Fibroblast of skin of left quadriceps (primary cell): Measurements from ENCODE around the gene ARID3A.

ENCODE experiments used
- DNase-seq, 2 experiments: peaks; one replicate each; pipeline ENCODE4 v3.0.0-alpha.2; 2013; ENCODE audit warnings: low read depth in 2 of 2

Gene ARID3A

DNA sequence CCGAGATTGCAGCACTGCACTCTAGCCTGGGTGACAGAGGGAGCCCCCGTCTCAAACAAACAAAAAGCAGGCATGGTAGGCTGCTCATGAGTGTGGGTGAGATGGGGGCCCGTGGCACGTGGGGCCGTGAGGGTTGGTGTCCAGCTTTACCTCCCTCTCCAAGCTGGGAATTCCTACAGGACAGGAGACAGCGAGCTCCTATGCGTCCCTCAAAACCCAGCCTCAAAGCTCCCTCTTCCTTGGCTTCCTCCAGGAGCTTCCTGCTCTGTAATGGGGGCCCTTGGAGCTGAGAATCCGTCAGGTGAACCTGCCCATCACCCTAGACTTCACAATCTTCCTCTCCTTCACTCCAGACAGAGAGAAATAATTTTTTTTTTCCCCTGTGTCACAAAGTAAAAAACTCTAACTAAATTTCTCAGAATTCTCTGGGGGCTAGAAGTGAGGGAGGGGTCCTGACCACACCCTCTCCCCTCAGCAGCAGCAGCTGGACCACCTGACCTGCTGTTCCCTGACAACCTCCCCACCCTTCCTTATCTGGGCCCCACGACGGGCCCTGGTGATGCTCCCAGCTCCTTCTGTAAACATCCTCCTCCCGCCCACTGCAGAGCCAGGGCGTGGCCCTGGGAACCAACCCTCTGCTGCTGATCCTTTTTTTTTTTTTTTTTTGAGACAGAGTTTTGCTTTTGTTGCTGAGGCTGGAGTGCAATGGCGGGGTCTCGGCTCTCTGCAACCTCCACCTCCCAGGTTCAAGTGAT lies 36.2 kb downstream of the ARID3A start:
- no peak for DNase-seq

DNA sequence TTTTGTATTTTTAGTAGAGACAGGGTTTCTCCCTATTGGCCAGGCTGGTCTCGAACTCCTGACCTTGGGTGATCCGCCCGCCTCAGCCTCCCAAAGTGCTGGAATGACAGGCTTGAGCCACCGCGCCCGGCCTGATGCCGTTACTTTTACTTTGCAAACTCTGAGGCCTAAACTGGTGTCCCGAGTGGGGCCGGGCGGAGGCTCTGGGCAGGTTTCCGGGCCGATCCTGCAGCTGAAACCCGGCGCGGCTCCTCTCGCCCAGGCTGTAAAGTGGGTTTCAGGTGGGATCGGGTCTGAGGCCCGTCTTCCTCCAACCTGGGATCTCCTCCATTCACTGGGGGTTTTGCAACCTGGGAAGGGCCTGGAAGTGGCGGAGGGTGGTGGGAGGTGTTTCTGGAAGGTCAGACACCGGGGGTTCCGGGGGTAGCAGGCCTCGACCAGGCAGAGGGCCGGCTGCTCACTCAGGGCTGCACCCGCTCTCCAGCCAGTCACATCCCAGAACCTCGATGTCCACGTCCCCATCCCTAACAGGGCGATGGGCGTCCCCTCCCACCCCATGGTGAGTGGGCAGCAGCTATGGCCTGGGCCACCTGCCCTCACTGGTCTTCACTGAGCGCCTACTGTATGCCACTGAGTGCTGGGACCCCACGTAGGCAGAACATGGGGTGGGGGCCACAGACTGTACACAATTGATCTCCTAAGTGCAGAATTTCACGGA lies 37.0 kb downstream of the ARID3A start:
- no peak for DNase-seq

DNA sequence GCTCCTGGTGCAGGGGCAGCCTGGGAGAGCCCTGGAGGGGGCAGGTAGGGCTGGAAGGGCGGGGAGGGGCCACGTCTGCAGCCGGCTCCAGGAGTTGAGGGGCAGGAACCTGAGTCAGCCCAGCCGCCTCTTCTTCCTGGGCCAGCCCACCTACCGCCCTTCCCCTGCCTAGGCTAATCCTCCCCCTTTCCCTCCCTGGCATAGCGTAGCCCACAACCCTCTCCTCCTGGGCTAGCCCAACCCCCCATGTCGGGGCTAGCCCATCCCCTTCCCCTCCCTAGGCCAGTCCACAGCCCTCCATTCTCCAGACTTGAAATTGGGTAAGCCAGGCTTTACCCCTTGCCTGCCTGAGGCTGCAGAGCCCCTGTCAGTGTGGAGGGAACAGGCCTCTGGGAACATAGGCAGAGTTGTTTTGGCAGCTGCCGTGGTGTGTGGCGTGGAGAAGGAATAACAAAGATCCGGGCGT lies 37.7 kb downstream of the ARID3A start:
- DNase-seq = no peak

DNA sequence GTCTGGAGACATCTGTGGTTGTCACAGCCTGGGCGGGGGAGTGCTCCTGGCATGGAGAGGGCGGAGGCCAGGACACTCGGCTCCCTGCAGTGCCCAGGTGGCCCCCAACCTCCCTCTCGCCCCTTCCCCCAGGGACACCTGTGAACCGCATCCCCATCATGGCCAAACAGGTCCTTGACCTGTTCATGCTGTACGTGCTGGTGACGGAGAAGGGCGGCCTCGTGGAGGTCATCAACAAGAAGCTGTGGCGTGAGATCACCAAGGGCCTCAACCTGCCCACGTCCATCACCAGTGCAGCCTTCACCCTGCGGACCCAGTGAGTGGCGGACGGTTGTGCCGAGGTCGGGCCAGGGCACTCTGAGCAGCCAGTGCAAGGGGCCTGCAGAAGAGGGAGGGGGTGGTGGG lies 38.3 kb downstream of the ARID3A start:
- no peak for DNase-seq

DNA sequence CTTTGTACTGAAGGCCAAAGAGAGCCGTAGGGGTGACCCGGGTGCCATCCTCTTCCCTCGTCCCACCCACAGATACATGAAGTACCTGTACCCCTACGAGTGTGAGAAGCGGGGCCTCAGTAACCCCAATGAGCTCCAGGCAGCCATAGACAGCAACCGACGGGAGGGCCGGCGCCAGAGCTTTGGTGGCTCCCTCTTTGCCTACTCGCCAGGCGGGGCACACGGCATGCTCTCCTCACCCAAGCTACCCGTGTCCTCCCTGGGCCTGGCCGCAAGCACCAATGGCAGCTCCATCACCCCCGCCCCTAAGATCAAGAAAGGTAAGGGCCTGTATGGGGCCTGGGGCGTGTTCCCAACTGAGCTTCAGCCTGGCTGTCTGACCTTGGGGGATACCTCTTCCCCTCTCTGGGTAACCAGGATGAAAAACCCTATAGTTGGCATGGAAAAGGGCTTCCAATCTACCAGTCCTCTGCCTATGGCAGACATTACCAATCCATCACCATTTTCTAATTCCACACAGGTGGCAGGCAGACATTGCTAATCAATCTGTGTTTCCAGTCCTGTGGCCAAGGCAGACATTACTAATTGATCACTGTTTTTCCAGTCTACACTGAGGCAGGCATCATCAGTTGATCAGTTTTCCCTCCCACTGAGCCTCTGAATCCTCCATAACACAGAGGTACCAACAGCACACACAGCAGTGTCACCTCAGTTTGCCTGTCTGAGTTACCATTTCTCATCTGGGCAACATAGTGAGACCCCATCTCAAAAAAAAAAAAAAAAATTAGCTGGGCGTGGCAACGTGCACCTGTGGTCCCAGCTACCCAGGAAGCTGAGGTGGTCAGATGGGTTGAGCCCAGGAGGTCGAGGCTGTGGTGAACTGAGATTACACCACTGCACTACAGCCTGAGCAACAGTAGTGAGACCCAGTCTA lies 39.2 kb downstream of the ARID3A start:
- DNase-seq = no peak

DNA sequence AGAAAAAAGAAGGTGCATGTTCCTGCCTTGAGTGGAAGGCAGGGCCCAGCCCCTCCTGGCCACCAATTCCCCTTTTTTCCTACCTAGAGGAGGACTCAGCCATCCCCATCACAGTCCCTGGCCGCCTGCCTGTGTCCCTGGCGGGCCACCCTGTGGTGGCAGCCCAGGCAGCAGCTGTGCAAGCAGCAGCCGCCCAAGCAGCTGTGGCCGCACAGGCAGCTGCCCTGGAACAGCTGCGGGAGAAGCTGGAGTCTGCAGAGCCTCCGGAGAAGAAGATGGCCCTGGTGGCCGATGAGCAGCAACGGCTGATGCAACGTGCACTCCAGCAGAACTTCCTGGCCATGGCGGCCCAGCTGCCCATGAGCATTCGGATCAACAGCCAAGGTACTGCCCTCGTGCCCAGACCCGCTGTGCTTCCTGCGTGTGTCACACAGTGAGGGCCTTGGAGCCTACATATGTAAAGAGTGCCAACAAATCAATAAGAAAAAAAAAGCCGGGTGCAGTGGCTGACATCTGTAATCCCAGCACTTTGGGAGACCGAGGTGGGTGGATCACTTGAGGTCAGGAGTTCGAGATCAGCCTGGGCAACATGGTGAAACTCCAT lies 40.8 kb downstream of the ARID3A start:
- no peak for DNase-seq

DNA sequence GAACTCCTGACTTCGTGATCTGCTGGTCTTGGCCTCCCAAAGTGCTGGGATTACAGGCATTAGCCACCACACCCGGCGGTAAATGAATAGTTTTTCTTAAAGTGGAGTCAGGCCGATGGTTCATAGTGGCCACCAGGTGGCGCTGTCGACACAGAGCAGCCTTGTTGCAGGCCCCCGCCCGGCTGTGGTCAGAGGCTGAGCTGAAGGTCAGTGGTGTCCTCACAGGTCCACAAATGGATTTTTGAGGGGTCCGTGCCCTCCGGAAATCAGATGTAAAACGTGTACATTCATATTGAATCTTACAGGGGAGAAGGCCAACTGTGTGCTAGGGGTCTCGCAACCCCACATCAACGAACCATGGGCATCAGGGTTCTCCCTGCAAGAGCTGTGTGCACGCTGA lies 44.9 kb downstream of the ARID3A start:
- DNase-seq = no peak

DNA sequence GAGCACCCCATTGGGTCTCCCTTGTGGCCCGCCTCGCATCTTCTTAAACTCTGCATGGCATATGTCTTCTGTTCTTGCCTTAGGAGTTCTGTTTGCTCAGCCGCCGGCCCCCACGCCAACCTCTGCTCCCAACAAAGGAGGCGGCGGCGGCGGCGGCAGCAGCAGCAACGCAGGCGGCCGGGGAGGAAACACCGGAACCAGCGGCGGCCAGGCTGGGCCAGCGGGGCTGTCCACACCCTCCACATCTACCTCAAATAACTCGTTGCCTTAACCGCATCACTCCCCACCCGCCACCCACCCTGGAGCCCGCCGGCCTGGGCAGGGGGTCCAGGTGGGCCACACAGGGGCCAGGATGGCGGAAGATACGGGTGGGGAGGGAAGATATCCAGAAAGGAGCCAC lies 46.0 kb downstream of the ARID3A start:
- no peak for DNase-seq

DNA sequence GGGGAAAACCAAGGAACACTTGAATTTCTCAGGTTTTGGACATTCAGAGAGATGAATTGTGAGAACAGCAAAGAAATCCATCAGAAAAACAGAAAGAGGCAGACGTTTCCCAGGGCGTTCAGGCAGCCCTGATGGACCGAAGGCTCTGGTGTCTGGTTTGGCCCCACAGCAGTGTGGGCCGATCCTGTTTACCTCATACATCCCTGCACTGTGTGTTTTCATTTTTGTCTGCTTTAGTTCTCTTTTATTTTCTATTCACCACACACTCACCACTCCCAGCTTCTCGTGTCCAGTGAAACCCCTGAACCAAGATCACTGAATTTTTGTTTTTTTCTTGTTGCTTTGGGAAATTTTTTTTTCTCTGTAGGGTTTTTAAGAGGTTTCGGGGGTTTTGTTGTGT lies 46.4 kb downstream of the ARID3A start:
- DNase-seq = no peak

DNA sequence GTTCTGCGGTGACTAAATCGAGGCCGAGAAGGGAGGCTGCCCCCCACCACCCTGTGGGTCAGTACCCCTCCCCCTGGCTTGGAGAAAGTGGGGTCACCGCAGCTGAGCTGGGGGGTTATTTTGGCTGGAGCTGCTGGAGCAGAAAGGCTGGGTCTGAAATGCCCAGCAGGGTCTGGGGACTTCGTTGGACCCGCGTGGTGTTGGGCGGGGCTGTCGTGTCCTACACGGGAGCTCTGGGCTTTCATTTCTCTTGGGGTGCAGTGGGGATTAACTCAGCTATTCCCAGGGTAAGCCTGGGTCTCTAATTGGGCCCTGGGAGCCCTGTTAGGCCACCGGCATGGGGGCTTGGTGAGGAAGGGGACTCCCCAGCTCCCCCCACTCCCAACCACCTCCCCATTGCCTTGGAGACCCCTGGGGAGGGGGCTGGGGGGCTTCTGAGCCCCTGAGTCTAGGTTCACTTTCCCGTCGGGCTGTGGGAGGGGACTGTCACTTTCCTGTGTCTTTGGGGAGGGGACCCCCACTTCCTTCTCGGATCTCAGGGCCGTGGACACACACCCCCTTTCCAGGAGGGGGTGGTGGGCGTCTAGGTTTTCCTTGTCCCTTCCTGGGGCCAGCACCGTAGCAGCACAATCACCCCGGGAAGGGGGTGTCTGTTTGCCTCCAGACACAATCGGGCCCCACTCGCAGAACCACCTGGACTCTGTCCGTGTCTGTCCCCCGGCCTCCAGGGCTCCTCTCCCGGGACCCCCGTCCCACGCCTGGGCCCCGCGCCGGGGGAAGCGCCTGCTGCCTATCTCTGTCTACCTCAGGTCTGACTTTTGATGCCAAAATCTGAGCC lies 48.1 kb downstream of the ARID3A start:
- no peak for DNase-seq

DNA sequence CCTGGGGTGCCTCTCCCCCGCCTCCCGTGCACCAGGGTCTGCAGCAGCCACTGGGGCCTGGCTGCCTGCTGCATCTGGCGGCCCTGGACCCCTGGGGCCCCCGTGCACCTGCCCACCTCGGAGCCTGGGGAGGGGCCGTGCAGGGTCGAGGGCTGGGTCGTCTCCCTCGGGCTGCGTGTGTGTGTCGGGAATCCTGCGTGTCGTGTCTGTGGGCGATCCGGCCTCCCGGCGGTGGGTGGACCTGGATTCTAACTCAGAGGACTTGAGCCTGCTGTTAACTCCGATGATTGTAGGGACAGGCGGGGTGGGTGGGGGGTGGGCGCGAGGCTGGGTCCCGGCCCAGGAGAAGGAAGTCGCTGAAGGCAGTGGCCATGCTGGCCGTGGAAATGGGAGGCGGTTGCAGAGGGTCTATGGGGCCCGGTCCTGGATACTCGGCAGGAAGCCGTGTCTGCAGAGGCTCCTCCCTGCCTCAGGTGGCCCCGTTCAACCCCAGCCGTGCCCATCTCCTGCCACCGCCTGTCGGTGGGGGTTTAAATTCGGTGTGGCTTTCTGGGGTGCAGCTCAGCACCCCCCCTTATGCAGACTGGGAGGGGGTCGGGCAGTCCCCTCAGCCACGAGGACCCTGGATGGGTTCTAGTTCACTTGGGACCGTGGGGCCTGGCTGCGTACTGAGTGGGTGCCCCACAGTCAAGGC lies 48.9 kb downstream of the ARID3A start:
- DNase-seq = no peak

DNA sequence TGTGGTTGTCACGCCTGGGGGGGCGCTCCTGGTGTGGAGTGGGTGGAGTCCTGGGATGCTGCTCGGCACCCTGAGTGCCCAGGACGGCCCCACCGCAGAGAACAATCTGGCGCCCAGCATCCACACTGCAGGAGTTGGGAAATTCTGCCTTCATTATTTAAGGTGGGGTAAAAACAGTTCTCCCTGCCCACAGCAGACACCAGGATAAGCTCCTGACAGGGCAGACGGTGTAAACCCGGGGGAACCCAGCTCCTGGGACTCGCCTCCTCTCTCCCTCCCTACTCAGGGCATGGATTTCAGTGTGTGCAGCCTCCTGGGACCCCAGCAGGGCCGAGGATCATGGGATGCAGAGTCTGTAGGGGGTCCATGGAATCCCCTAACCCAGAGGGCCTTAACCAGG lies 50.6 kb downstream of the ARID3A start:
- DNase-seq = no peak

DNA sequence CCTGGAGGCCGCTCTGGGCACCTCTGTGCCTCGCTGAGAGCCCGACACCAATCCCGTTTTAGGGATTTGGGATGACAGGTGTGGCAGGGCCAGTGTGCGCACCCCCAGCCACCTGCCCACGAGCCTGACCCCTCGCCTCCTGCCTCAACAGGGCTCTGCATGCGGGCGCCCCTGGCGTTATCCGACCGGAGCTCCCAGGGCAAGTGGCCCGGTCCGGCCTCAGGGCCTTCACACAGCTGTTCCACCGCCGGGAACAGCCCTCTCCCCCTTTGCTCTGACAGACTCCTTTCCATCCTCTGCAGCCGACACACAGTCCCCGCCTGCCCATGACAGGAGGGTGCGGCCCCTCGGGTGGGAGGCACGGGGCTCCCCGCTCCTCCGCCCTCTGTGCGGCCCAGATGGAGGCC lies 51.2 kb downstream of the ARID3A start:
- no peak for DNase-seq

DNA sequence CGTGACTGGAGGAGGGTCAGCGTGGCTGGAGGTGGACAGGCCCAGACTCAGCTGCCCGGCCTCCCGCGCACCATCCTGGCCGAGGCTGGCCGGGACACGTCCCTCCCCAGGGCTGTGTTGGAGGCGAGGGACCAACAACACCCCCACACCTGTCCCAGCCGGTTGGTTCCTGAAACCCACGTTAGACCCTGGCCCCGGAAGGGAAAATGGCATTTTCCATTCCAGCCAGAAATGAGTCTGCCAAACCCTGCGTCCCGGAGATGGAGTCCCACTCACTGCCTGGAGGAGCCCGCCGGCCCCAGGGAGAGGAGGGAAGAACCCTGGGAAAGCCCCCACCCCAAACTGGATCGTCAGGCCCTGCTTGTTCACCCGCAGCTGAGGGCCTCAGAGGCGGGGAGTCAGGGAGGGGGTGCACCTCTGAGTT lies 53.5 kb downstream of the ARID3A start:
- DNase-seq = no peak

DNA sequence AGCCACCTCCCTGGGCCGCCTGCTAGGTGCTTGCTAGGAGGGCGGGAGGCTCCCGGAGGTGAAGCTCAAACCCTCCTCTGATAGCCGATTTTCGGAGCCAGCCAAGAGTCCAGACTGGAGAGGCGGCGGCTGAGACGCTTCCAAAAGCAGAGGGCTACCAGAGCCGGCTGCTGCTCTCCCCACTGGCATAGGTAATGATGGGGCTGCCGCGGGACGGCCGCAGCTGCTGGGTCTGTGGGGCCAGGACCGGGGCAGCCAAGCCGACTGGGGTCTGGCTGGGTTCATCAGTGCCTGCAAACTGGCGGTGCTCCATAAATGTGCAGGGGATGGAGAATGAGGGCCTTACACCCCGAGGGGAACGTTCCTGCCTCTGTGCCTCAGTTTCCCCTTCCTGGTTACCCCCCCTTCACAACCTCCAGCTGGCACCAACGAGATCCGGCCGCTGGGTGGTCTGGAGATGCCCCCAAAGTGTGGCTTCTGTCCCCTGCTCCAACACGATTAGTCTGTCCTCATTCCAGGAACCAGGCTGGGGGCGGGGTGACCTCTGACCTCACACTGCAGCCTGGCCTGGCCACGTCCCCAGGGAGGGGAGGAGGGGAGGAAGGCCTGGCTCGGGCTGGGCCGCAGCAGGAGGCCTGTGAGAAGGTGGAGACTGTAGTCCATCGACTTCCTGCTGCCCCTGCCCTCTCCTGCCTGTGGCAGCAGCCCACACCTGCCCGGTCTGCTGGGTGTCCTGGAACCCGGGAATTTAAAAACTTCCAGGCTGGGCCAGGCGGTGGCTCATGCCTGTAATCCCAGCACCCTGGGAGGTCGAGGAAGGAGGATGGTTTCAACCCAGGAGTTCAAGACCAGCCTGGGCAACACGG lies 54.5 kb downstream of the ARID3A start:
- DNase-seq = no peak

DNA sequence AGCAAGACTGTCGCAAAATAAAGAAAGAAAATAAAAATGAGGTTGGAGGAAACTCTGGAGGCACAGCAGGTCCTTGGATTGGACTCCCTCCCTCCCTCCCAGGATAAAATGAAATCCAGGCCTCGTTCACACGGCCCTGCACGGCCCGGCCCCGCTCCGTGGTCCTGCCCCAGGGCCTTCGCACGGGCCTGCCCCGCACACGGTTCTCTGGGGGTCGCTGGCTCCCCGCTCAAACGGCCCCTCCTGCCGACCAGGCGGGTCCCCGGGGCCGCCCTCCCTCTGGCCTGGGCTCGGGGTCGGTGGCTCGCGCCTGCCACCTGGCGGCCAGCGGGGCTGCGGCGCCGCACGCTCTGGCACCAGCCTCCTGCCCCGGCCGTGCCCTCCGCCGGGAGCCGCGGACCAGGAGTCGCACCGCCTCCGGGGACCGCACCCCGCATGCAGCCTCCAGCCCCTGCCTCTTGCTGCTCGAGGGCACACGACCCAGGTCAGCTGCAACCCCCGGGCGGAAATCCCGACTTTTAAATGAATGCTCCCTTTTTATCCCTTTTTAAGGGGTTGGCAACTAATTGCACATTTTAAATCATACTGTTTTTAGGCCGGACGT lies 56.8 kb downstream of the ARID3A start:
- DNase-seq = no peak

DNA sequence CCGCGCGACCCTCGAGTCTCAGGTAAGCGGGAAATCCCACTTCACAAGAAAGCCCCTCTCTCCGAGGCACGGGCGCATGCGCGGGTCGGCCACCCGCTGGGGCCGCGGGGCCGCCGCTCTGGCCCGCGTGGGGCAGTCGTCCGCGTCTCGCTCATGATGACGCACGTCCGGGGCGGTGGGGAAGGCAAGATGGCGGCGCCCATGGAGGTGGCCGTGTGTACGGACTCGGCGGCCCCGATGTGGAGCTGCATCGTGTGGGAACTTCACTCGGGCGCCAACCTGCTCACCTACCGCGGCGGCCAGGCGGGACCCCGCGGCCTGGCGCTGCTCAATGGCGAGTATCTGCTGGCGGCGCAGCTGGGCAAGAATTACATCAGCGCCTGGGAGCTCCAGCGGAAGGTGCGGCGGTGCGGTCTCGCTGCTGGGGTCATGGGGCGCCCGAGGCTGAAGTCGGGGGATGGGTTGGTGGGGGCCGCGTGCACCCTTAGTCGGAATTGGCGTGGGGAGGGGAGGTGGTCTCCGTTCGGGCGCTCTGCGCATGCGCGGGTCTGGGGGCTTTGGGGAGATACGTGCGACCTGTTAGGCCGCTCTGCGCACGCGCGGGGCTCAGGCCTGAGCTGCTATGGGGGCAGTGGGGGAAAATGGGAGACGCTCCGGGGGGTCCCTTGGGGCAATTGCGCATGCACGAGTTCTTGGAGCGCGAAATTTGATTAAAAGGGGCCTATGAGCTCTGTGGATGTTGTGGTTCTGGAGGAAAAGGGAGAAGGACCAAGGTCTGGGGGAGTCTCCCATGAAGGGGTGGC lies 58.5 kb downstream of the ARID3A start, which contains the start of gene WDR18:
WDR18 (plus strand) TSS at position 181 of the 803 bp plus-strand sequence; CDS start at position 190, 9 bp downstream.
- peak; percentile 72 to 75 for DNase-seq

DNA sequence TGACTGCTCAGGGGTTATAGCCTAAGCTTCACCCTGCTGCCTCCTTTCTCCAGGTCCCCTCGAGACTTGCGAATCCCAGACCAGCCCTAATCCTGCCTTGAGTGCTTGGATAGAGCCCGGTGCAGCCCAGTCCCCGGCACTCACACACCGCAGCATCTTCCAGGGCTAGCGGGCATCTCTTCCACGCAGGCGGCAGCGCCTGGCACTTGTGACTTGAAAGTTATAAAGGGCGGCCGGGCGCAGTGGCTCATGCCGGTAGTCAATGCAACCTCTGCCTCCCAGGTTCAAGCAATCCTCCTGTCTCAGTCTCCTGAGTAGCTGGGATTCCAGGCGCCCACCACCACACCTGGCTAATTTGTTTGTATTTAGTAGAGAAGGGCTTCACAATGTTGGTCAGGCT lies 60.2 kb downstream of the ARID3A start:
- no peak for DNase-seq
